Astrocyte of the cerebellum (primary cell): ENCODE data around the gene RNU1-3.
A peak's percentile ranks its signal among the peaks of the same experiment; 100 is the strongest.
"Not testable (repeated sequence)": the region's sequence is repeated elsewhere in the genome, so short reads cannot be mapped to it uniquely, and the experiment has no call there.

Experiments
- DNase-seq: peaks from one replicate; pipeline ENCODE4 v3.0.0-alpha.2; 2011; ENCODE audit warnings: low read depth
- H3K4me3 ChIP-seq: 2 replicates; pipeline ENCODE4 v1.5.1; 2011; ENCODE audit warnings: mild to moderate bottlenecking, low read depth, low read length, moderate library complexity
- CTCF ChIP-seq: IDR thresholded peaks from 2 replicates; pipeline ENCODE4 v1.5.1; 2012; ENCODE audit warnings: low read length, low read depth, moderate library complexity, mild to moderate bottlenecking; ENCODE audit errors: missing control alignments
- in situ Hi-C: cut with HindIII; loops from 2 replicates; pipeline ENCODE4 v1.10.0; 2017; ENCODE audit warnings: low sequenced_read_pairs

RNU1-3 gene

GRCh38 chr1:16625497-16626408 lies 41.0 kb downstream of the RNU1-3 start:
- TF ChIP-seq CTCF = peak; percentile 4
- no peak for DNase-seq

GRCh38 chr1:16623812-16624719 lies 42.7 kb downstream of the RNU1-3 start:
- DNase-seq, H3K4me3 ChIP-seq, in situ Hi-C loops: not testable (repeated sequence)

More at GRCh38 chr1:16625497-16626408, 41.0 kb downstream of the RNU1-3 start:
- H3K4me3 ChIP-seq = no peak overlapping the region
- in situ Hi-C loops = no loop called here

- in situ Hi-C loops = not testable (repeated sequence)
- peak; percentile 78 for DNase-seq
Observed at GRCh38 chr1:16623337-16623736, 43.4 kb downstream of the RNU1-3 start.

GRCh38 chr1:16621681-16622315 lies 45.0 kb downstream of the RNU1-3 start:
- in situ Hi-C loops, DNase-seq, H3K4me3 ChIP-seq: not testable (repeated sequence)

More at GRCh38 chr1:16623337-16623736, 43.4 kb downstream of the RNU1-3 start:
- H3K4me3 ChIP-seq = not testable (repeated sequence)

GRCh38 chr1:16621300-16621658 lies 45.5 kb downstream of the RNU1-3 start:
- in situ Hi-C loops = no loop called here
- no peak overlapping the region for H3K4me3 ChIP-seq
- DNase-seq = no peak
- no peak for TF ChIP-seq CTCF

- in situ Hi-C loops, H3K4me3 ChIP-seq, DNase-seq: not testable (repeated sequence)
Observed at GRCh38 chr1:16619803-16620501, 46.8 kb downstream of the RNU1-3 start.

- DNase-seq = no peak
- no peak overlapping the region for H3K4me3 ChIP-seq
- no peak for TF ChIP-seq CTCF
- in situ Hi-C loops = no loop called here
Observed at GRCh38 chr1:16618719-16619118, 48.0 kb downstream of the RNU1-3 start.
